Naive thymus-derived CD8-positive, alpha-beta T cell (primary cell): ENCODE measurements around the gene CERS3. TPM values are rescaled to one million over a fixed set of nuclear protein-coding genes. Genes with fewer than 3 reads are reported as not detected.
A peak's percentile ranks its signal among the peaks of the same experiment; 100 is the strongest.

Experiments
- ATAC-seq, 2 donors: fragments of 150-1000 bp; cut with Tn5 transposase in 1 of 2; sonication (Bioruptor Pico), chemical (Tn5 transposase) in 1 of 2; 1 replicate in 1 of 2; 2 replicates in 1 of 2; pipeline ENCODE4 v1.10.0; 2021; ENCODE audit warnings: mild to moderate bottlenecking in 2 of 2, moderate library complexity in 2 of 2
- POLR2A ChIA-PET: fragments of 350-600 bp; sonication (Branson Sonifier 250); formaldehyde crosslinking; loops from one replicate; lab custom pipeline; 2021; ENCODE audit warnings: antibody characterized with exemption; lab: Charles Lee
- DNase-seq, 10 donors: peaks; one replicate each; pipeline versions ENCODE4 v3.0.0 to v3.0.0-alpha.2; 2020 to 2022
- H3K27ac Mint-ChIP-seq, 10 donors: one replicate each; pipeline ENCODE4 v1.8.0; 2020 to 2022; ENCODE audit warnings: mild to moderate bottlenecking in 10 of 10, mixed read lengths in 10 of 10, moderate library complexity in 4 of 10, inconsistent platforms in 1 of 10
- H3K27me3 Mint-ChIP-seq, 5 donors: one replicate each; pipeline ENCODE4 v1.8.0; 2021 to 2022; ENCODE audit warnings: mixed read lengths in 5 of 5
- H3K36me3 Mint-ChIP-seq, 3 donors: one replicate each; pipeline ENCODE4 v1.8.0; 2020 to 2022; ENCODE audit warnings: mixed read lengths in 3 of 3, mild to moderate bottlenecking in 2 of 3, inconsistent platforms in 1 of 3
- H3K4me1 Mint-ChIP-seq, 4 donors: one replicate each; pipeline ENCODE4 v1.8.0; 2021 to 2022; ENCODE audit warnings: mixed read lengths in 4 of 4
- H3K4me3 Mint-ChIP-seq, 10 donors: one replicate each; pipeline ENCODE4 v1.8.0; 2020 to 2022; ENCODE audit warnings: mild to moderate bottlenecking in 10 of 10, mixed read lengths in 10 of 10, moderate library complexity in 6 of 10, inconsistent platforms in 1 of 10
- H3K9me3 Mint-ChIP-seq, 9 donors: one replicate each; pipeline ENCODE4 v1.8.0; 2020 to 2022; ENCODE audit warnings: mixed read lengths in 9 of 9, mild to moderate bottlenecking in 3 of 9, inconsistent platforms in 1 of 9, moderate library complexity in 1 of 9
- polyA plus RNA-seq, 3 donors: library from polyadenylated mRNA; unstranded; fragments of 300-500 nt; fragmentation: Illumina TruSeq; gene quantifications; one replicate each; pipeline ENCODE4 v1.2.3, GENCODE V29; 2021
- total RNA-seq, 8 experiments: library from RNA in 2 of 8; stranded (reverse) in 2 of 8; gene quantifications; one replicate each; pipeline ENCODE4 v1.2.3 and lab custom pipeline; 2021 to 2026

CERS3 gene
- total and polyA plus RNA-seq, 5 experiments from 2014 or later, result 0.20 to 1.5 (median 0.50) TPM

GRCh38 chr15:100405179-100405578 lies 123.6 kb downstream of the CERS3 start:
- Mint-ChIP-seq H3K4me3 (no peak overlapping the region), H3K4me1 (no peaks in the 10 kb centered on the region), H3K27me3 (peaks cover 0 to 4% (median 0%) of the 10 kb centered on the region in 5 donors), H3K9me3 (peaks cover 0 to 34% (median 4%) of the 10 kb centered on the region in 9 donors), H3K36me3 (peaks cover 0 to 47% (median 40%) of the 10 kb centered on the region in 3 donors), H3K27ac (no peak overlapping the region)
- DNase-seq (no peak), ATAC-seq (no peak)
- POLR2A ChIA-PET, result no interaction called here

GRCh38 chr15:100400996-100401395 lies 127.8 kb downstream of the CERS3 start:
- H3K36me3 Mint-ChIP-seq, result peaks cover 0 to 34% (median 23%) of the 10 kb centered on the region in 3 donors
- DNase-seq (no peak), ATAC-seq (no peak)

GRCh38 chr15:100394736-100395440 lies 133.9 kb downstream of the CERS3 start:
- POLR2A ChIA-PET, result no interaction called here
- Mint-ChIP-seq H3K27me3 (peaks cover 0 to 4% (median 2%) of the 10 kb centered on the region in 5 donors), H3K4me1 (no peaks in the 10 kb centered on the region), H3K27ac (no peak overlapping the region), H3K36me3 (peaks cover 0 to 6% (median 0%) of the 10 kb centered on the region in 3 donors), H3K9me3 (no peaks in the 10 kb centered on the region), H3K4me3 (no peak overlapping the region)
- ATAC-seq (no peak), DNase-seq (no peak)

More at GRCh38 chr15:100400996-100401395, 127.8 kb downstream of the CERS3 start:
- Mint-ChIP-seq H3K27ac (peak overlapping the region in 1 of 10 donors; percentile 15), H3K4me3 (no peak overlapping the region), H3K27me3 (peaks cover 0 to 9% (median 0%) of the 10 kb centered on the region in 5 donors), H3K4me1 (no peaks in the 10 kb centered on the region), H3K9me3 (peaks cover 0 to 17% (median 0%) of the 10 kb centered on the region in 9 donors)
- POLR2A ChIA-PET, result no interaction called here

GRCh38 chr15:100393008-100393407 lies 135.7 kb downstream of the CERS3 start:
- no peaks in the 10 kb centered on the region for H3K4me1 Mint-ChIP-seq
- peaks cover 0 to 5% (median 0%) of the 10 kb centered on the region in 3 donors for H3K36me3 Mint-ChIP-seq
- no peak overlapping the region for H3K4me3 Mint-ChIP-seq
- no peak for DNase-seq
- H3K9me3 Mint-ChIP-seq, result peaks cover 0 to 6% (median 0%) of the 10 kb centered on the region in 9 donors
- POLR2A ChIA-PET, result no interaction called here
- H3K27ac Mint-ChIP-seq, result no peak overlapping the region
- ATAC-seq, result no peak
- peaks cover 0 to 4% (median 0%) of the 10 kb centered on the region in 5 donors for H3K27me3 Mint-ChIP-seq

GRCh38 chr15:100385300-100386050 lies 143.3 kb downstream of the CERS3 start:
- DNase-seq, result no peak
- Mint-ChIP-seq H3K27me3 (peaks cover 0 to 17% (median 0%) of the 10 kb centered on the region in 5 donors), H3K36me3 (peaks cover 0 to 22% (median 8%) of the 10 kb centered on the region in 3 donors)

GRCh38 chr15:100384108-100384410 lies 144.7 kb downstream of the CERS3 start:
- Mint-ChIP-seq H3K9me3 (peaks cover 0 to 57% (median 15%) of the 10 kb centered on the region in 9 donors), H3K27ac (peak overlapping the region in 1 of 10 donors; percentile 49), H3K36me3 (peaks cover 0 to 22% (median 8%) of the 10 kb centered on the region in 3 donors), H3K4me3 (no peak overlapping the region), H3K4me1 (peaks cover 0 to 1% (median 0%) of the 10 kb centered on the region in 4 donors), H3K27me3 (peaks cover 0 to 17% (median 3%) of the 10 kb centered on the region in 5 donors)
- POLR2A ChIA-PET, result no interaction called here
- DNase-seq, result no peak
- ATAC-seq, result no peak

More at GRCh38 chr15:100385300-100386050, 143.3 kb downstream of the CERS3 start:
- POLR2A ChIA-PET, result no interaction called here
- H3K4me3 Mint-ChIP-seq, result no peak overlapping the region
- peaks cover 0 to 1% (median 0%) of the 10 kb centered on the region in 4 donors for H3K4me1 Mint-ChIP-seq
- ATAC-seq, result no peak
- H3K27ac Mint-ChIP-seq, result peak overlapping the region in 1 of 10 donors; percentile 53
- peaks cover 0 to 49% (median 15%) of the 10 kb centered on the region in 9 donors for H3K9me3 Mint-ChIP-seq

GRCh38 chr15:100383302-100384107 lies 145.2 kb downstream of the CERS3 start:
- POLR2A ChIA-PET, result no interaction called here
- Mint-ChIP-seq H3K27ac (peak overlapping the region in 1 of 10 donors; percentile 49), H3K27me3 (peaks cover 0 to 17% (median 4%) of the 10 kb centered on the region in 5 donors), H3K4me1 (peaks cover 0 to 1% (median 0%) of the 10 kb centered on the region in 4 donors), H3K4me3 (no peak overlapping the region), H3K9me3 (peaks cover 0 to 55% (median 15%) of the 10 kb centered on the region in 9 donors), H3K36me3 (peaks cover 0 to 22% (median 6%) of the 10 kb centered on the region in 3 donors)
- ATAC-seq, result no peak
- DNase-seq, result peak in 5 of 10 donors; percentile 6 to 37 (median 19)

- H3K4me1 Mint-ChIP-seq, result peaks cover 3 to 9% (median 6%) of the 10 kb centered on the region in 4 donors
- DNase-seq, result no peak
- no peak overlapping the region for H3K27ac Mint-ChIP-seq
- peaks cover 6 to 41% (median 20%) of the 10 kb centered on the region in 9 donors for H3K9me3 Mint-ChIP-seq
- peaks cover 8 to 28% (median 15%) of the 10 kb centered on the region in 3 donors for H3K36me3 Mint-ChIP-seq
- POLR2A ChIA-PET, result no interaction called here
- peak overlapping the region; percentile 37 to 77 (median 60) for H3K4me3 Mint-ChIP-seq
- H3K27me3 Mint-ChIP-seq, result peaks cover 30 to 58% (median 37%) of the 10 kb centered on the region in 5 donors
- ATAC-seq, result no peak
Observed at GRCh38 chr15:100373942-100374341, 154.8 kb downstream of the CERS3 start.

- peak in 1 of 10 donors; percentile 2 for DNase-seq
- Mint-ChIP-seq H3K27me3 (peaks cover 31 to 53% (median 37%) of the 10 kb centered on the region in 5 donors), H3K4me1 (peaks cover 3 to 9% (median 6%) of the 10 kb centered on the region in 4 donors), H3K36me3 (peaks cover 8 to 28% (median 15%) of the 10 kb centered on the region in 3 donors), H3K27ac (no peak overlapping the region), H3K9me3 (peaks cover 6 to 37% (median 20%) of the 10 kb centered on the region in 9 donors), H3K4me3 (peak overlapping the region in 7 of 10 donors; percentile 4 to 81 (median 60))
- peak; percentile 40 to 71 for ATAC-seq
- POLR2A ChIA-PET, result no interaction called here
Observed at GRCh38 chr15:100373120-100373896, 155.4 kb downstream of the CERS3 start.

GRCh38 chr15:100372739-100373119 lies 156.0 kb downstream of the CERS3 start:
- ATAC-seq, result peak in 1 of 2 donors; percentile 30
- H3K27me3 Mint-ChIP-seq, result peaks cover 33 to 52% (median 37%) of the 10 kb centered on the region in 5 donors
- no peak overlapping the region for H3K27ac Mint-ChIP-seq
- no peak for DNase-seq
- H3K4me3 Mint-ChIP-seq, result peak overlapping the region; percentile 4 to 81 (median 46)
- H3K36me3 Mint-ChIP-seq, result peaks cover 8 to 28% (median 15%) of the 10 kb centered on the region in 3 donors
- H3K4me1 Mint-ChIP-seq, result peaks cover 3 to 9% (median 6%) of the 10 kb centered on the region in 4 donors
- H3K9me3 Mint-ChIP-seq, result peaks cover 6 to 37% (median 20%) of the 10 kb centered on the region in 9 donors
- POLR2A ChIA-PET, result no interaction called here

GRCh38 chr15:100355342-100355741 lies 173.4 kb downstream of the CERS3 start:
- ATAC-seq (no peak), DNase-seq (no peak)
- H3K9me3 Mint-ChIP-seq, result peaks cover 0 to 5% (median 0%) of the 10 kb centered on the region in 9 donors
- POLR2A ChIA-PET, result interaction anchor here (0.6 kb wide), 1 partner anchor 427 kb away, joined by 3 read pairs; no protein-coding TSS in a partner anchor
- no peak overlapping the region for H3K27ac Mint-ChIP-seq
- H3K4me1 Mint-ChIP-seq, result peaks cover 2 to 4% (median 3%) of the 10 kb centered on the region in 4 donors
- H3K36me3 Mint-ChIP-seq, result peaks cover 0 to 8% (median 2%) of the 10 kb centered on the region in 3 donors
- H3K27me3 Mint-ChIP-seq, result peaks cover 25 to 81% (median 37%) of the 10 kb centered on the region in 5 donors
- H3K4me3 Mint-ChIP-seq, result no peak overlapping the region
